HG03469 (cell line): ENCODE measurements around the gene MB21D2.

Experiments
- ATAC-seq: cut with Tn5 transposase; IDR thresholded peaks from one replicate; pipeline ENCODE4 v1.9.1; 2021; ENCODE audit warnings: mild to moderate bottlenecking, moderate library complexity, moderate number of reproducible peaks; ENCODE audit not compliant: unreplicated experiment

Gene MB21D2

DNA sequence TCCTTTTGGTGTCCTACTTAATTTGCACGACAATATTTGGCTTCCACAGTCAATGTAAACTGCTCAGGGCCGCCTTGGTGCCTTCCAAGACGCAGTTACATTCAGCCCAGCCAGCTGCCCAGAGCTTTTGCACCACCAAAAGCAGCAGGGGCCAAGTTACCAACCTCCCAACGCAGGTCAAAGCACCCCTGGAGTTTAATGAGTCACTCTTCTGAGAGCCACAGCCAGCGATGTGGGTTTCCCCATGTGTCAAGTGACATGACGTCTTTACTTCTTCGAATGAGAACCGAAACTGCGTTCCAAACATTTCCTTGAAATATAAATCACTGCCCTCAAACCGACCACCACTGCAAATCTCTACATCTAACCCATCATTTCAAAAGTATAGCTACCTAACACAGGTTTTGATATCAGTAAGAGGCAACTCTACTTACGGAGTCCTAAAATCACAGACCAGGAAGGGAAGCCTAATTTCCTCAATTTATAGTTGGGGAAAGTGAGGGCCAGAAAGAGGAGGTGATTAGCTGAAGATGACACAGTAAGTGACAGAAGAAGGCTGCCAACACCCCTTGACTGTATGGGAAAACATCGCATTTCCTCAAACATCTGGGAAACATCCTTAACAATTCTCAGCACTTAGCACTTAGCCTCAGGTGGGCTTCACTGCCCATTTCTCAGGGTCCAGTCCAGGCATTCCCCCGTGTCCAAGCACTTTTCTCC, 24.5 kb downstream of the MB21D2 start:
- peak; percentile 93 for ATAC-seq

DNA sequence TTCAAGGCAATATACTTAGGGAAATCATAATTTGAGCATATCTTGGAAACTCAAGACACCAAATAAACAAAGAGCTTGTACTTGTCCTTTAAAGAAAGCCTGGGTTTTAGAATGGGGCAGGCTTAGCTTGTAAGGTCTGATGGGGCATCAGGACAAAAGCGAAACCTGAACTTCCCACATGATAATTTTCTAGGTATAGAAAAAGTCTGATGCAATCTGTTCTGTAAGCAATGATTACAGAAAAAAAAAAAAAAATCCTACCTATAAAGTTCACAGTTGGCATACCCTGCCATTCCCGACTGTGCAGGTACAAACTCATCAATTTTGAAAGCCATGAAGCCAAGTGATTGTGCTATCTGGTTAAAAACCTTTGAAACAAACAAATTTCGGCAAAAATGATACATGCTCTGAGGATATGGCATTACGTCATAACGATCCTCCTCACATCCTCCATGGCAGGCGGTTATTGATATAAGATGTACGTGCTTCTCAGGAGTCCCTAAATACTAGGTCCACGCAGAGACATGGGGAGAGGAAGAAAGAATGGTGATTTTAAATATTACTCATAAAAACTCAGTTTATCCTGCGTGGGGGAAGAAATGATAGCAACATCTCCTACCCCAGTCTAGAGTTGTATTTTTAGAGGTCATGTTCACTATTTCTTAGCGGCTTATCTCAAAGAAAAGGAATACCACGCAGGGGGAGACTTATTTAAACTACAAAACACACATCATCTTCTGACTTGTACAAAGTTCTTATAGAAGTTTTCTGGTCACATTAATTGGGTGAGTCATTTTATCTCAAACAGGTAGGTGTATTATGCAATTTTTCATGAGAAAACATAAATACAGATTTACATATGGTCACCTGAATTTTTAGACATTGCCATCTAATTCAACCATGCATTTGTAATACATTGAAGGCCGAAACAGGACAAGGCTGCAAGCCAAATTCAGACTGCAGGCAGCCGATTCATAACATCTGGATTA, 27.0 kb downstream of the MB21D2 start:
- ATAC-seq: no peak

DNA sequence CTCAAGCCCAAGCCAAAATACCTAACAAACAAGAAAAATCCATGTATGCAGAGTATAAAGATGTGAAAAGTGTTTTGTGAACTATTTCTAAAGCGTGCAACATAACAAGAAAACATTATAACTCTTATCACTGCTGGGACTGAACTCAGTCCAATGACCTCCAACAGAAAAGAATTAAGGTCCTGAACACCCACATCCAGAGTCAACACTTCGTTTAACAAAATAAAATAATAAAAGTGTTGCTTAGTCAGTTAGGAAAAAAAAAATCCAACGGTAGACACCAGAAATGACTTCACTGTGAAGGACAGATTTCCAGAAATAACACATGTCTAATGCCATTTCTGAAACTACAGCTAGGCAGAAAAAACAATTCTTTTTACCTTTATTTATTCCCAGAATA, 28.0 kb downstream of the MB21D2 start:
- no peak for ATAC-seq

DNA sequence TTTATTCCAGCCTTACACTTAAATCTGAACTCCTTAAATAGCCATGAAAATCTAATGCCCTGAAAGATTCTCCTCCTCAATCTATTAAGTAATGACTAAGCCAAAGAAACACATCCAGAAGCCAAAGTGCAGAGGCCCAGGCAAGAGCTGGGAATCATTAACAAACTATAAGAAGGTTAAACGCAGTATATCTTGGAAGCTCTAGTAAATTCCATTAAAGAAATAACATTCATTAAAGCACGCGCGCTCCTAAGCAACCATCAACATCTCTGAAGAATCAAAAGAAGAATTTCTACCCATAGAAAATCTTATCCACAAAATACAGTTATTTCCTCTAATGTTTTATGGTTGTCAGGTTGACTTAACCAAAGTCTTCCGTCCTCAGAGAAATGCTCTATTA, 29.5 kb downstream of the MB21D2 start:
- no peak for ATAC-seq

DNA sequence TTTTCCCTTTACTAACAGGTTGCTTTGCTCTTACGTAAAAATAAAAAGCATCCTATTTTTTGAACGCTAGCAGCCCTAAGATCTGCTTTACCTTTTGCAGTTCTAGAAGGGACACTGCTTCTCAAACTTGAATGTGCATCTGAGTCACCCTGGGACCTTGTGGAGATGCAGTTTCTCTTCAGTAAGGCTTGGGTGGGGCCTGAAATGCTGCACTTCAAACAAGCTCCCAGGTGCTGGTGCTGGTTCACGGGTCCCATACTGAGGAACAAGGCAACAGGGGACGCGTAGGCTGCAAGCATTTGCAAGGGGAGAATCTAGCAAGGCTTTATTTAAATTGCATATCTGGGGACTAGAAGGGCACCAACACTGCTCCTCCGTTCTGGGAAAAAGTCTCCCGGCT, 30.0 kb downstream of the MB21D2 start:
- ATAC-seq: no peak

- no peak for ATAC-seq
These were observed 30.6 kb downstream of the MB21D2 start for GRCh38 chr3:192887047-192887446.

DNA sequence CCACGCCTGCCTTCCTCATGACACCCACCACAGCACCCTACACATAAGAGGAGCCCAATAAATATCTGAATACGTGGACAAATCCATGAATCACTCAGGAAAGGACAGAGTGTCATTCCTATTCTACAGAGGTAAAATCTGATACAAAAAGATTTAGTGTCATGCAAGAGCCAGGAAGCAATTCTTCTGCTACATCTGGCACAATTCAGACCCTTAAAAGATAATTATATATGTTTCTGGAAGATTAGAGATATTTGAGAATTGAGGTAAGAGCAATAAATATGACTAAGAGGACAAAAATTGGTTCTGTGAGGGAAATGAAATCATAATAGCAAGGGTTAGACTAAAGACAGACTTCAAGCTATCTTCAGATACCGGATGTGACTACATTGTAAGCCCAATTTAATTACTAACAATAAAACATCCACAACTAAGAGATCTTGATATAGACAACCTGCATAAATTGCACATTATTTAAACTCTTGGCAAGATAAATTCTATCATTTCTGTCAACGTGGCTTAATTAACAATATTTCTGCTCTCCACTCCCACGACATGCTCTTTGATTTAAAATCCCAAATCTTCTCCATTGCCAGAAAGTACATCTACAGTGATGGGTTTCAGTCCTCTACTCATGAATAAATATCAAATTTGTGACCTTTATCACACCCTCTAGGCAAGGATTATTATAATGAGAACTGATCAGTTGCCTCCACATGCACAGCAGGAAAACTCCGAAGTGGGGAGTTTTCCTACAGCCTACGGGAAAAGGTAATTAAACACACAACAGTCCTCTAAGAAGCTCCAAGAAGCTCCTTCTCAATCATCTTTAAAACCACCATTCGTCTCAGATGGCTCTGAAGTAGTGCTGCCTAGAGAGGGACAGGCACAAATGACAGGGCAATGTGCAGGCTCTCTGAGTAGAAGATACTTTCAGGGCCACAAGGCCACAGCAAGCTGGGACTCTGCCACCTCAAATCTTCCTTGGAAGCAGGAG, 32.6 kb downstream of the MB21D2 start:
- ATAC-seq: no peak

DNA sequence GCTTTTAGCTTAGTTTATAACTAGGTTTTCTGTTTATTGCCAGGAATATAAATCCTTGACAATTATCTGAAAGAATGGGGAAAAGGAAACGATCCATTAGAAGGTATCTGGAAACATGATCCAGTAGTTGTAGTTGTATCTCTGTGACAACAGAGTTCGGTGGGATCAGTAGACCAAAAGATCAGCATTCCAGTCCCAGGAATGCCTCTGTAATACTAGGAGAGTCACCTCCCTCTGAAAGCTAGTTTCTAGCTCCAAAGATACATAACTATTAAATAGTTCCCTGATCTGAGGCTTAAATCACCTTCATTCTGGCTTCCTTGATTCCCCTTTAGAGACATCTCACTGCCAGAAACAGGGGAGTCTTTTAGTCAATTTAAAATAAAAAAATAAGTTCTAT, 34.1 kb downstream of the MB21D2 start:
- no peak for ATAC-seq

DNA sequence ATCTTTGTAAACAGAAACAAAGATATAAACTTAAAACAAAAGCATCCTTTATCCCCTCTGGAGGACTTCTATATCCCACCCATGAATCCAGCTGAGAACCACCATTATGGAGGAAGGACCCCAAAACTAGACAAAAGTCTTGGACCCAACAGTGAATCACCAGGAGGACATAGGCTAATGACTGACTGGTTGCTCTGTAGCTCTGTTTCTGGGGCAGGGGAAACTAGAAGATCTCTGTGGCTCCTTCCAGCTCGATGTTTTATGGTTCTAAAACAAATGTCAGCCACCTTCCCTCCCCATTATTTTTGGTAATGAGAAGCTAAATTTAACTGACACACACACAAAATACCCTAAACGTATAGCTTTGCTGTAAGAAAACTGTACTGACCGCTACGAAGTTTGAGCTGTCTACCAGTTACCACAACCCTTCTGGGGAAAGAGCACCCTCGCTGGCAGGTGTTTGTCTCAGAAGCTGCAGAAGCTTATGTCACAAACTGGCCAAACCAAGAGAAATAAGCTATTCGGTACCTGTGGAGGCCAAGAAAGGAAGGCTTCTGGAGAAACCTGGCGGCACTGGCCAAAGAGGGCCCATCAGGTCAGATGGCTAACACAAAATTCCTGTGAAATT, 36.4 kb downstream of the MB21D2 start:
- no peak for ATAC-seq

DNA sequence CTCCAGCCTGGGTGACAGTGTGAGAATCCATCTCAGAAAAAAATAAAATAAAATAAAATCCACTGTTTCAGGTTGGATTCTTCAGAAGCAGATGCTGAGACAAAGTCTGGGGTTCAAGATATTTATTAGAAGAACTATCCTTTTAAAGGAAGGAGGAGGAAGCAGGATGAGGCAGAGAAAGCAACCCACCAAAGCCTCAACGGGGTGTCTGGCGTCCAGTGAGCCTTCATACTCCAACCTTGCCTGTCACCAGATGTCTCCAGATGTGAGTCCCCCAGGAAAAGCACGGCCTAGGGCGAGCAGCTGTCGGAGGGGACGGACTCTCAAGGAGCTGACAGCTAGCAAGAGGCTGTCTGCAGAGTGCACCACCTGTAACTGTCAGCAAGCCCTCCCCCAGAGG, 37.3 kb downstream of the MB21D2 start:
- no peak for ATAC-seq

- no peak for ATAC-seq
These were observed 38.2 kb downstream of the MB21D2 start for GRCh38 chr3:192879346-192880031.

DNA sequence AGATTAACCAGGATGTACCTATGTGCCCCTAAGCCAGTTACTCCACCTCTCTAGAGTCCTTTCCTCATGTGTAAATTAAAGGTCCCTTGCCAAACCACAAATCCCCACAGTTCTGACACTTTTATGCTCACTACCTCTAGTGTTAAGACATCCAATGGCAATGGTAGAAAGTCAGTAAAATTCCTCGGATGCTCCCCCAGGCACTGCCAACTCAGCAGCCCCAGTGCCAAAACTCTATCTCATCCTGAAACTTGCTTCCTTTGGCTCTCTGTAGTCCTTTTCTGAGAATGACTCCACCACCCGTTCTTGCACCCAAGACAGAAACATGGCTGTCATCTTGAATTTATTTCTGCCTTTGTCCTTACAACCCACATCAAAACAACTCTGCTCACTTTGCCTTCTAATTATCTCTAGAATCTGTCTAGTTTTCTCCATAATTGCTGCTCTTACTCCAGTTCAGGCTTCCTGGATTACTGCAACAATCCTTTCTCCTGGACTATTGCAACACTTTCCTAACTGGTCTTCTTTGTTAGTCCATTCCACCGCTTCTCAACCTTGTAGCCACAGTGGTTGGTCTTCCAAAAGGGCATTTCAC, 41.6 kb downstream of the MB21D2 start:
- no peak for ATAC-seq

DNA sequence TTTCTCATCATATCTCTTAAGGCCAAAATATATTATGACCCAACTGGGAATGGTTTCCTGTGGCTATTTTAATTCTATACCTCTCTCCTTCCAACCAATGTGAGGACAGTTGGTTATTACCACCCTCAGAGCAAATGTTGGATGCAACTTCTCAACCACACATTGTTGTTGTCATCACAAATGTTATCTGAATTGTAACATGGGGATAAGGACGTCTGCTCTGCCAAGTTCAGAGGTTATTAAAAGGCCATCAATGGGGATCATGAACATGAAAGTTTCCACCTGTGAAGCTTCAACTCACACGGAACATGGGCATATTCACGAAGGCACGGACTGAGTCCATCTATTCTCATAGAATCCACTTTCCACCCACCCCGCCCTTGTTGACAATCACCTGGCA, 46.8 kb downstream of the MB21D2 start:
- ATAC-seq: no peak

DNA sequence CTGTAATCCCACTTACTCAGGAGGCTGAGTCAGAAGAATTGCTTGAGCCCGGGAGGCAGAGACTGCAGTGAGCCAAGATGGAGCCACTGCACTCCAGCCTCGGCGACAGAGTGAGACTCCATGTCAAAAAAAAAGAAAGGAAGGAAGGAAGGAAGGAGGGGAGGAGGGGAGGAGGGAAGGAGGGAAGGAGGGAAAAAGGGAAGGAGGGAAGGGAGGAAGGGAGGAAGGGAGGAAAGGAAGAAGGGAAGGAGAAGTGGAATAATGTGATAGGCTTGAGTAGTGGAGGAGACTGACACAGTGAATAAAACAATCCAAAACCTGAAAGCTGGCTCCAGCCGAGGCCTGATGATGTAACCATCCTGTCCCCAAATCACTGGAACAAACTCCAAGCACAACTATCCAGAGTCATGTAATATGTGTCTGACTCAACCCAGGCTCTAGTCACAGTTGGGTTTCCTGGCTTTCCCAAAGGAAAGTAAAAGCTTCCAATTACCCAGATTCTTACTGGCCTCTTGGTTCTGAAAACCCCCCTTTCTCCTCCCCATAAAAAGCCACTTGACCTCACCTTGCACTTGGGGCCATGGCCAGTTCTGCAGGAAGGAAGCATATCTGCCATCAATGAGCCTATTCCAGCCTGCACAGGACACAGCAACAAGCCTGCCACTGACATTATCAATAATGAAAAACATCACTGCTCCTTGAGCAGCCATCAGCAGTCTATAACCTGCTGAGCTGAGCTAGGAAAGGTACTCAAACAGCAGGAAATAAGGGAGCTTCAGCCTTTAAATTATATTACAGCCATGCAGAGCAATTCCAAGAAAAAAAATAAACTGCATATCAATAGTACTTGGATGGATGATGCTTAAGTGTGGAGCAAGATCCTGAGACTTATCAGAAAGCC, 48.3 kb downstream of the MB21D2 start:
- ATAC-seq: no peak

DNA sequence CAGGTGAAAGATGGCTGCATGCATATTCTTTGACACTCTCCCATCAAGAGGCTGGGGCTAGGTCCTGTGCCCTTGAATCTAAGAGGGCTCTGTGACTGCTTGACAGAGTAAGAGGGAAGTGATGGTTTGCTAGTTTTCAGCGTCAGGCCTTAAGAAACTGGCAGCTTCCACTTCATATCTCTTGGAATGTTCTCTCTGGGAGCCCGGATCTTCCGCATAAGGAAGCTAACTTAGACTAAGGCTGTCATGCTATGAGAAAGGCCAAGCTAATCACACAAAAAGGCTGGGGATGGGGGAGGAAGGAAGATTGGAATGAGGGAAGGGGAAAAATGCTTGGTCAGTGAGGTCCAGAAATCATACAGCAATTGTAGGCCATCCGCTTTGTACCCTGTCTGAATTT, 50.0 kb downstream of the MB21D2 start:
- no peak for ATAC-seq

- ATAC-seq: no peak
These were observed 50.9 kb downstream of the MB21D2 start for GRCh38 chr3:192866804-192867203.

DNA sequence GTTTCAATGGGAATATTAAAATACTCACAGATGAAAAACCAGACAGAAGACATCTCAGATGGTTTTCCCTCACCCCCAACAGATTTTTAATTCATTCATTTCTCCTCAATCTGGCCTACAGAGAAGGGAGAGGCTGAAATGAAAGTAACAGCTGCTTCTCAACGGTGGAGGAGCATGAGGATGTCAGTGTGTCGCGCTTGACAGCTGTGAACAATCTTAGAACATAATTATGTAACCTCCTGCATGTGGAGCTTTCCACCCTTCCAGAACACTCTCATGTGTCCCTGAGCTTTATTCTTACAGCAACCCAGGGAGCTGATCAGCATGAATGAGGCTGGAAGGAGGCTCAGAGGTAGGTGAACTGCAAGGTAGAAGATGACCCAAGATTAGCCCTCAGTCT, 52.7 kb downstream of the MB21D2 start:
- peak; percentile 41 for ATAC-seq

GRCh38 chr3:192863091-192863420, 54.6 kb downstream of the MB21D2 start:
- no peak for ATAC-seq
